BLaER1 (cell line): ENCODE data around the gene SLC30A7.
"Not testable (repeated sequence)": the region's sequence is repeated elsewhere in the genome, so short reads cannot be mapped to it uniquely, and the experiment has no call there.

Experiments
- H3K27ac ChIP-seq: shearing (Covaris generic); formaldehyde crosslinking; 2 replicates; pipeline ENCODE4 v1.8.1; 2022
- H3K27me3 ChIP-seq: shearing (Covaris generic); formaldehyde crosslinking; 2 replicates; pipeline ENCODE4 v1.8.1; 2022
- H3K36me3 ChIP-seq: shearing (Covaris generic); formaldehyde crosslinking; 2 replicates; pipeline ENCODE4 v1.8.1; 2022
- H3K4me1 ChIP-seq: shearing (Covaris generic); formaldehyde crosslinking; 2 replicates; pipeline ENCODE4 v1.8.1; 2022
- H3K4me2 ChIP-seq: shearing (Covaris generic); formaldehyde crosslinking; 2 replicates; pipeline ENCODE4 v1.8.1; 2022
- H3K4me3 ChIP-seq: shearing (Covaris generic); formaldehyde crosslinking; 2 replicates; pipeline ENCODE4 v1.8.1; 2022
- H3K9ac ChIP-seq: shearing (Covaris generic); formaldehyde crosslinking; 2 replicates; pipeline ENCODE4 v1.8.1; 2022
- H3K9me3 ChIP-seq: shearing (Covaris generic); formaldehyde crosslinking; 2 replicates; pipeline ENCODE4 v1.8.1; 2022
- H4K20me1 ChIP-seq: shearing (Covaris generic); formaldehyde crosslinking; 2 replicates; pipeline ENCODE4 v1.8.1; 2022
- Cebpa-rat ChIP-seq: shearing (Covaris generic); IDR thresholded peaks from 2 replicates; pipeline ENCODE4 v1.8.1; 2022

SLC30A7 gene

DNA sequence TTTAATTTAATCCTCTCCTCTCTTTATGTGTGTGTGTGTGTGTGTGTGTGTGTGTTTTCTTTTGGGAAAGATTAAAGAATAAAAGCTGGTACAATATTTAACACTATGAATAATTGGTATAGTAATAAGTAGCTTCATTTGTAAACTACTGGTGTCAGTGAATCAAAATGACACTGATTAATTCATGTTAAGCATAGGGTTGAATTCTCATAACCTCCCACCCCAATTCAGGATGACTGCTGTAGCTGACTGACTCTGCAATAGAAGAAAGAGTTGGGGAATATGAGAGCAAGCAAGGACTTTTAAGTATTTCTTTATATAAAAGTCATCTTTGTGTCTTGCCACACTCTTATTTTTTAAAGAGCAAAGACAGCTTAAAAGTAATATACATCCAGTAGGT, 13.1 kb downstream of the SLC30A7 start:
- TF ChIP-seq Cebpa-rat: no peak
- Histone ChIP-seq H3K4me3 (no peak overlapping the region), H4K20me1 (no peaks in the 10 kb centered on the region; the same call in 1 of the 2 replicates), H3K9me3 (peaks cover 16% of the 10 kb centered on the region; the same call in 1 of the 2 replicates), H3K27me3 (no peaks in the 10 kb centered on the region), H3K4me2 (no peak overlapping the region), H3K4me1 (no peaks in the 10 kb centered on the region), H3K27ac (no peak overlapping the region), H3K36me3 (peaks cover 90% of the 10 kb centered on the region), H3K9ac (no peak overlapping the region)

DNA sequence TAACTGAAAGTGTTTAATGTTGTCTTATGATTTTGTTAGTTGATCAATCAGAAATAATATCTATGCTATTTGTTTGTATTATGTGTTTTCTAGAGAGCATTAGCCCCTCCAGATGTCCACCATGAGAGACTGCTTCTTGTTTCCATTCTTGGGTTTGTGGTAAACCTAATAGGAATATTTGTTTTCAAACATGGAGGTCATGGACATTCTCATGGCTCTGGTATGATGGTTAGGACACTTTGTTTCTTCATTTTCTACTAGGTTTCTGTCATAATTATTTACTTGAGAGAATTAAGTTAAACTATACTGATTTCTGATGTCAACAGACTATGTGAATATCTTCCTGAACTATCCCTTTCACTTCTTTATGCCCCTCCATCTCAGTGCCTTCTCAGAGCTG, 16.1 kb downstream of the SLC30A7 start:
- H3K27ac ChIP-seq: no peak overlapping the region
- no peaks in the 10 kb centered on the region for H3K9me3 ChIP-seq
- no peak overlapping the region for H3K9ac ChIP-seq
- no peaks in the 10 kb centered on the region for H3K27me3 ChIP-seq
- H4K20me1 ChIP-seq: no peaks in the 10 kb centered on the region
- no peak overlapping the region for H3K4me3 ChIP-seq
- H3K4me1 ChIP-seq: no peaks in the 10 kb centered on the region
- peaks cover 84% of the 10 kb centered on the region for H3K36me3 ChIP-seq
- no peak overlapping the region for H3K4me2 ChIP-seq
- TF ChIP-seq Cebpa-rat: no peak

DNA sequence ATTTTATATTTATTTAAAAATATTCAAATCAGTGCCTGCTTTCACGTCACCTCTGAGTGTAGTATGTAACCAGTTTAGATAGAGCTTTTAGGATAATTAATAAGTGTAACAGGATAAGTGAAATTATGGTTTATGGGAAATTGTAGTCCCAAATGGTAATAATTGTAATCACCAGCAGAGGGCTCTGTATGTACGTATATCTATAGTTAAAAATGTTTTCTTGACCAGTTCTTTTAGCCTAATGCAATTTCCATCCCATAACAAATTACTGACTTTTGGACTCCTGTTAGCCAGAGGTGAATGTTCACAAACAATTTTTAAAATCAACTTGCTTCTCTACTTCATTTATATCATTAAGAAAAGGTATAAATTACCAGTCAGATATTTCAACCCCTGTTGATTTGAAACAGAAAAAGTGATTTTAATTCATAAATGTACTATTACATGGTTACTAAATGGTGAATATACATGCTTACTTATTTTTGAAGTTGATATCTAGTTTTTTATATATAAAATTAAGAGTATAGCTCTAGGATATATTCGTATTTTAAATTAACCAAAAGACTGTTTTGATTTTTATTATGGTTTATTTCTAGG, 25.3 kb downstream of the SLC30A7 start:
- TF ChIP-seq Cebpa-rat: no peak
- Histone ChIP-seq H3K4me1 (no peaks in the 10 kb centered on the region), H3K4me3 (no peak overlapping the region), H3K9me3 (no peaks in the 10 kb centered on the region), H3K4me2 (no peak overlapping the region), H3K27me3 (no peaks in the 10 kb centered on the region), H3K36me3 (peaks cover 49% of the 10 kb centered on the region), H3K9ac (no peak overlapping the region), H4K20me1 (no peaks in the 10 kb centered on the region), H3K27ac (no peak overlapping the region)

DNA sequence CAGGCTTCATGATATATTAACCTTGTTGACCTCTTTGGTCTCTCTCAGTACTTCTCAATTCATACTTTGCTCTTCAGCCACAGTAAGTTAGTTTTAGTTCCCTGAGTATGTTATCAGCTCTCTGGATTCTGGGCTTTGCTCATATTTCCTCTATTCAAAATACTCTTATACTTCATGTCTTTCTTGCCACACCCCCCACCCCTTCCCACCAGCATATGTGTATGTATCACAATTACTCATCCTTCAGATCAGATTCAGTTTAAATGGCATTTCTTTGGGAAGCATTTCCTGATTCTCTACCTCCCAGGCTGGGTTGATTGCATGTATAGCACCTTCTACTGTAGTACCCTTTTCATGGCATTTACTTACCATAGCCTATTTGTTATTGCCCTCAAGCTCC, 28.3 kb downstream of the SLC30A7 start:
- Histone ChIP-seq H3K9ac (no peak overlapping the region), H3K4me1 (peaks cover 13% of the 10 kb centered on the region; the same call in 1 of the 2 replicates), H3K4me3 (no peak overlapping the region), H3K9me3 (no peaks in the 10 kb centered on the region), H3K27ac (no peak overlapping the region), H4K20me1 (no peaks in the 10 kb centered on the region), H3K27me3 (no peaks in the 10 kb centered on the region), H3K36me3 (peaks cover 52% of the 10 kb centered on the region), H3K4me2 (no peak overlapping the region)
- no peak for TF ChIP-seq Cebpa-rat

DNA sequence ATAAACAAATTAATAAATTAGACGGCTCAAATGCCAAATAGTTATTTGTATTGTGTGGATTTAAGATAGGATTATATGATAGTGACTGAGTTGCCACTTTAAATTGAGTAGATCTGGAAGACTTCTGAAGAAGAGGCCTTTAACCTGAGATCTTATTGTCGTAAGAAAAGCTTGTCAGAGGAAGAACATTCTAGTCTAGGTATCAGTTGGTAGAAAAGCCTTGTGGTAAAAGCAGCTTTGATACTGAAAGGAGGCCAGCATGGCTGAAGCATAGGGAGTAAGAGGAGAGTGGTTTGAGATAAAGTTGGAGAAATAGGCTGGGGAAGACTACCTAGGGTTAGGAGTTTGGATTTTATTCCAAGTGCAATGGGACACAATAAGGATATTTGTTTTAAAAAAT, 29.1 kb downstream of the SLC30A7 start:
- H3K36me3 ChIP-seq: peaks cover 52% of the 10 kb centered on the region
- H3K27ac ChIP-seq: no peak overlapping the region
- H3K9ac ChIP-seq: no peak overlapping the region
- no peaks in the 10 kb centered on the region for H3K27me3 ChIP-seq
- H3K4me1 ChIP-seq: peaks cover 13% of the 10 kb centered on the region; the same call in 1 of the 2 replicates
- no peaks in the 10 kb centered on the region for H4K20me1 ChIP-seq
- H3K4me3 ChIP-seq: no peak overlapping the region
- no peak for TF ChIP-seq Cebpa-rat
- H3K9me3 ChIP-seq: no peaks in the 10 kb centered on the region
- no peak overlapping the region for H3K4me2 ChIP-seq

DNA sequence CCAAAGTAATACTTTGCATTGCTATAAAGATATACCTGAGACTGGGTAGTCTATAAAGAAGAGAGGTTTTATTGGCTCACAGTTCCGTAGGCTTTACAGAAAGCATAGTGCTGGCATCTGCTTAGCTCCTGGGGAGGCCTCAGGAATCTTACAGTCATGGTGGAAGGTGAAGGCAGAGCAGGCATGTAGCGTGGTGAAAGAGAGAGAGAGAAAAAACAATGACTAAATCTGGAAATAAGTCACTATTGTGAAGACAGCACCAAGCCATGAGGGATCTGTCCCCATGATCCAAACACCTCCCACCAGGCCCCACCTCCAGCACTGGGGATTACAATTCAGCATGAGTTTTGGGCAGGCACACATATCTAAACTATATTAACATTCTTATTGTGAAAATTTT, 30.4 kb downstream of the SLC30A7 start:
- H3K9me3 ChIP-seq: no peaks in the 10 kb centered on the region
- no peak for TF ChIP-seq Cebpa-rat

DNA sequence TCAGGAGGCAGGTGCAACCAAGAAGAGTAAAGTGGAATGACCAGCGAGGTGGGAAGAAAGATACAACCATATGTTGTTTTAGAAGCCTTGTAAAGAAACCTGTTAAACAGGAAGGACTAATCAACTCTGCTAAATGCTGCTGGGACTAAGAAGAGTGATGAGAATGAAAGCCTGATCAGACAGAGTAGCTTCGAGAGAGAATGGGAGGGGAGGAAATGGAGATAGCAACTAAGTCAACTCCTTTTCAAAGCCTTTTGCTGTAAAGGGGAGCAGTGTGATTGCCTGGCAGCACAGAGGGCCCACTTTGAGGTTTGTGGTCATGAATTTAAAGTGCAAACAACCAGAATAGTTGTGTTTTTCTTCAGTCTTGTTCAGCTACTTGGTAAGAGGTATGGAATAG, 31.4 kb downstream of the SLC30A7 start:
- Histone ChIP-seq H3K9me3 (no peaks in the 10 kb centered on the region), H3K36me3 (peaks cover 58% of the 10 kb centered on the region), H4K20me1 (no peaks in the 10 kb centered on the region), H3K9ac (no peak overlapping the region), H3K27ac (no peak overlapping the region), H3K4me1 (peaks cover 13% of the 10 kb centered on the region; the same call in 1 of the 2 replicates), H3K27me3 (no peaks in the 10 kb centered on the region), H3K4me3 (no peak overlapping the region), H3K4me2 (no peak overlapping the region; the same call in 1 of the 2 replicates)
- no peak for TF ChIP-seq Cebpa-rat

More for the DNA sequence above, 30.4 kb downstream of the SLC30A7 start:
- no peak overlapping the region for H3K4me3 ChIP-seq
- no peaks in the 10 kb centered on the region for H4K20me1 ChIP-seq
- peaks cover 55% of the 10 kb centered on the region for H3K36me3 ChIP-seq
- H3K27ac ChIP-seq: no peak overlapping the region
- H3K9ac ChIP-seq: no peak overlapping the region
- no peaks in the 10 kb centered on the region for H3K27me3 ChIP-seq
- no peak overlapping the region for H3K4me2 ChIP-seq
- H3K4me1 ChIP-seq: peaks cover 13% of the 10 kb centered on the region; the same call in 1 of the 2 replicates

DNA sequence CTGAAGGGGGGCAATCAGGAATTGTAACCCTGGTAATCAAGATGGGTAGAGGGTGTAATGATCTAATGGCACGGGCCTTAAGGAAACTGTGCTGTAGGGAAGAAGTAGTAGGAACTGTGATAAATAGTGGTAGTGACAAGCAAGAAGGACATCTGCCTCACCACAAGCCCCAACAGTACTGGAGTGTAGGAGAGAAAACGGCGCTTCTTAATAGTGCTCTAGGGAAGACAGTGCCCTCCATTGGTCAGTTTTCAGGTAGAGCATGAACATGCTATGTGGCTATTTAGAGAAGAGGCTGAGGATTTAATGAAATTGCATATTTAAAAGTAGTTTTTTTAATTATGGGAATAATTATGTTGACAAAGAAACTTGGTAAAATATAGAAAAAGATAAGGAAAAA, 32.2 kb downstream of the SLC30A7 start:
- Histone ChIP-seq H3K27ac (no peak overlapping the region), H3K4me2 (no peak overlapping the region), H3K4me1 (peaks cover 13% of the 10 kb centered on the region; the same call in 1 of the 2 replicates), H3K36me3 (peaks cover 65% of the 10 kb centered on the region), H3K9ac (no peak overlapping the region), H3K9me3 (no peaks in the 10 kb centered on the region; the same call in 1 of the 2 replicates), H4K20me1 (no peaks in the 10 kb centered on the region), H3K4me3 (no peak overlapping the region), H3K27me3 (no peaks in the 10 kb centered on the region)
- no peak for TF ChIP-seq Cebpa-rat

DNA sequence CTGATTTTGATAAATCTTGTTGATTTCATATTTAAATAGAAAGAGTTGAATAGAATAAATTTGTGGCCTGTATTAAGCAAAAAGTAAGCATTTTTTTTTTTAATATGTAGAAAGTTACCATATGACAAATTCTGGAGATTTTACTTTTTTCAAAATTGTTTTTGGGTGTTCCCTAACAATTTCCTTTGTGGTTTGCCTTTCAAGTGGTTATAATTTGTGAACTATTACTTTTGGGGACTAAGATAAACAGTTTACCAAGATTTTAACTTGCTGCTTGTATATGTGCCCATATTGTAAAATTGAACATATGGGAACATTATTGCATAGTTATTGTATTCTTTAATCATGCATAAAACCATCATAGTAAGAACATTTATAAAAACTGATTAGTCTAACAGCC, 34.6 kb downstream of the SLC30A7 start:
- H3K9me3 ChIP-seq: no peaks in the 10 kb centered on the region; the same call in 1 of the 2 replicates
- H3K27ac ChIP-seq: no peak overlapping the region
- H3K4me3 ChIP-seq: no peak overlapping the region
- no peaks in the 10 kb centered on the region for H3K27me3 ChIP-seq
- no peak for TF ChIP-seq Cebpa-rat
- no peak overlapping the region for H3K4me2 ChIP-seq
- no peaks in the 10 kb centered on the region for H4K20me1 ChIP-seq
- peaks cover 64% of the 10 kb centered on the region for H3K36me3 ChIP-seq
- H3K4me1 ChIP-seq: peaks cover 13% of the 10 kb centered on the region; the same call in 1 of the 2 replicates
- no peak overlapping the region for H3K9ac ChIP-seq

DNA sequence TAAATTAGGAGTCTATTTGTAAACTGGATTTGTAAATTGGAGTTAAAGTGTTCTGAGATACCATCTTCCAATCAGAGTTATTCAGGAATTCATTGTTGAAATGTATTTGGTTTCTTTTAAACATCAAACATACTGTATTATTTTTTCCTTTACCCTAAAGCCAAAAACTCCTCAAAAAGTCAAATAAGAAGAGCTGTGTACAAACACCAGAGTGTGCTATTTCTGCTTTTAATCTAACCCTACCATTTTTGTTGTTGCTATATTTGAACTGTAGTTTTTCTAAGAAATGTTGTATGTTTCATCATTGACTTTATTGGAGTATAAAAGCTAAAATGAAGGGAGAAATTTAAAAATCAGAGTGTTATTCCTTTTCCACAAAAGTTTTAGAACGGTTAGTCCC, 35.8 kb downstream of the SLC30A7 start:
- TF ChIP-seq Cebpa-rat: no peak
- Histone ChIP-seq H3K27ac (no peak overlapping the region), H3K9ac (no peak overlapping the region), H3K36me3 (peaks cover 59% of the 10 kb centered on the region; the same call in 1 of the 2 replicates), H3K9me3 (no peaks in the 10 kb centered on the region; the same call in 1 of the 2 replicates), H3K4me3 (no peak overlapping the region), H3K4me2 (no peak overlapping the region), H4K20me1 (no peaks in the 10 kb centered on the region), H3K27me3 (no peaks in the 10 kb centered on the region), H3K4me1 (peaks cover 10% of the 10 kb centered on the region; the same call in 1 of the 2 replicates)

DNA sequence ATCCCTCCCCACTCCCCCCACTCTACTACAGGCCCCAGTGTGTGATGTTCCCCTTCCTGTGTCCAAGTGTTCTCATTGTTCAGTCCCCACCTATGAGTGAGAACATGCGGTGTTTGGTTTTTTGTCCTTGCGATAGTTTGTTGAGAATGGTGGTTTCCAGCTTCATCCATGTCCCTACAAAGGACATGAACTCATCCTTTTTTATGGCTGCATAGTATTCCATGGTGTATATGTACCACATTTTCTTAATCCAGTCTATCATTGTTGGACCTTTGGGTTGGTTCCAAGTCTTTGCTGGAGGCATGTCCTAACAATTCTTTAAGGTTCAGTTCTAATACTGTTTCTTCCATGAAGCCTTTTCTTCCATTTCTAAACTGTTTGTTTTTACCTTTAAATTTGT, 37.7 kb downstream of the SLC30A7 start:
- not testable (repeated sequence) for H3K27me3 ChIP-seq, H3K9me3 ChIP-seq, H3K4me2 ChIP-seq, H3K4me1 ChIP-seq, H3K9ac ChIP-seq, H3K4me3 ChIP-seq, H3K27ac ChIP-seq, H4K20me1 ChIP-seq
- H3K36me3 ChIP-seq: peaks cover 60% of the 10 kb centered on the region
